SH-SY5Y (cell line): ENCODE data around the gene ZNF296.

Experiments
- GATA2 ChIP-seq: IDR thresholded peaks from 2 replicates; pipeline ENCODE4 v1.6.1; 2011; ENCODE audit warnings: mild to moderate bottlenecking, low read depth, low read length
- GATA3 ChIP-seq: IDR thresholded peaks from 2 replicates; pipeline ENCODE4 v1.6.1; 2011; ENCODE audit warnings: low read depth, mild to moderate bottlenecking, low read length, moderate library complexity

Gene ZNF296

GRCh38 chr19:45095496-45096413 is 19.5 kb upstream of the ZNF296 start:
- TF ChIP-seq GATA2: no peak
- TF ChIP-seq GATA3: no peak

- no peak for TF ChIP-seq GATA2
- no peak for TF ChIP-seq GATA3
Measured at GRCh38 chr19:45094707-45095106, 18.4 kb upstream of the ZNF296 start.

GRCh38 chr19:45094137-45094536 is 17.9 kb upstream of the ZNF296 start:
- no peak for TF ChIP-seq GATA2
- TF ChIP-seq GATA3: no peak

- peak; percentile 7; the same call in 1 of the 2 replicates for TF ChIP-seq GATA2
- TF ChIP-seq GATA3: no peak
Measured at GRCh38 chr19:45092747-45093678, 16.7 kb upstream of the ZNF296 start, which contains the start of gene PPP1R37. Gene PPP1R37, plus strand, starts transcription at chr19:45093179. Its CDS starts 147 bp downstream, at chr19:45093326.

- TF ChIP-seq GATA2 (no peak), GATA3 (no peak)
Measured at GRCh38 chr19:45091031-45091923, 15.0 kb upstream of the ZNF296 start.

GRCh38 chr19:45090606-45091005 is 14.3 kb upstream of the ZNF296 start:
- no peak for TF ChIP-seq GATA3
- TF ChIP-seq GATA2: no peak

- no peak for TF ChIP-seq GATA2
- TF ChIP-seq GATA3: no peak
Measured at GRCh38 chr19:45090034-45090433, 13.8 kb upstream of the ZNF296 start.

GRCh38 chr19:45087531-45087930 is 11.3 kb upstream of the ZNF296 start:
- TF ChIP-seq GATA2: no peak
- TF ChIP-seq GATA3: no peak

- no peak for TF ChIP-seq GATA3
- TF ChIP-seq GATA2: no peak
Measured at GRCh38 chr19:45086480-45086879, 10.2 kb upstream of the ZNF296 start.

GRCh38 chr19:45082170-45082569 is 5.9 kb upstream of the ZNF296 start:
- TF ChIP-seq GATA2: no peak
- no peak for TF ChIP-seq GATA3

- TF ChIP-seq GATA2 (no peak), GATA3 (no peak)
Measured at GRCh38 chr19:45079911-45080370, 3.7 kb upstream of the ZNF296 start.

GRCh38 chr19:45079063-45079910 is 3.0 kb upstream of the ZNF296 start, which contains the start of gene GEMIN7:
Gene GEMIN7, plus strand, starts transcription at chr19:45079260. Its CDS starts 10,855 bp downstream, at chr19:45090115.
- no peak for TF ChIP-seq GATA2
- no peak for TF ChIP-seq GATA3
